NCI-H2029 treated with DMSO at 0.1 percent for 48 hours (cell line): Measurements from ENCODE around the gene AGTR1.

ENCODE experiments used
- DNase-seq: peaks from one replicate; lab custom pipeline; 2025; lab: John Stamatoyannopoulos, UW

Gene AGTR1

DNA sequence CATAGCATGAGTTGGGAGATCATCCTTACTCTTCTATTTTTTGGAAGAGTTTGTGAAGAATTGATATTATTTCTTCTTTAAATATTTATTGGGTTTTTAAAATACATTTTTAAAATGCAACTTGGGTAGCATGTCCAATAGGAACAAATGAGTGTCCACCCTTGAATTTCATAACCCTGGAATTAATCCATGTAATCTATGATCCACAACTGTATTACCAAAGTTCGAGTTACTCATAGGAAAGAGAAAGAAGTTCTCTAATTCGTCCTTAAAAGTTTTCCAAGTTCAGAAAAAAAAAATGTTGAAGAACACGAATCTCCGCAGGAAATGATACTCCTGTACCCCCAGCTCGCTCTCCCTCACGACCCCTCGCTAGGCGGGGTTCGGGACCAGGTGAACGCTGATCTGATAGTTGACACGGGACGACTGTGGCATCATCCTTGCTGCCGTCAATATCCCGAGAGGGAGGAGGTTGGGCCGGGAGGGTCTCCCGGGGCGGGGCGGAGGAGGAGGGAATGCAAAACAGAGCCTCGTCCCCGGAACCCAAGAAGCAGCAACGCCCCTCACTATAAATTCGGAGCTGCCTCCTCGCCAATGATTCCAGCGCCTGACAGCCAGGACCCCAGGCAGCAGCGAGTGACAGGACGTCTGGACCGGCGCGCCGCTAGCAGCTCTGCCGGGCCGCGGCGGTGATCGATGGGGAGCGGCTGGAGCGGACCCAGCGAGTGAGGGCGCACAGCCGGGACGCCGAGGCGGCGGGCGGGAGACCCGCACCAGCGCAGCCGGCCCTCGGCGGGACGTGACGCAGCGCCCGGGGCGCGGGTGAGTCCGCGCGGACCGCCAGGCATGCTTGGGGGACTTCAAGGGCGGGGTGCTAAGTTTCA lies at the start of gene AGTR1:
AGTR1 (plus strand) TSS at position 598 of the 884 bp plus-strand sequence. CDS start 43,133 bp downstream, outside the sequence.
- no peak for DNase-seq

DNA sequence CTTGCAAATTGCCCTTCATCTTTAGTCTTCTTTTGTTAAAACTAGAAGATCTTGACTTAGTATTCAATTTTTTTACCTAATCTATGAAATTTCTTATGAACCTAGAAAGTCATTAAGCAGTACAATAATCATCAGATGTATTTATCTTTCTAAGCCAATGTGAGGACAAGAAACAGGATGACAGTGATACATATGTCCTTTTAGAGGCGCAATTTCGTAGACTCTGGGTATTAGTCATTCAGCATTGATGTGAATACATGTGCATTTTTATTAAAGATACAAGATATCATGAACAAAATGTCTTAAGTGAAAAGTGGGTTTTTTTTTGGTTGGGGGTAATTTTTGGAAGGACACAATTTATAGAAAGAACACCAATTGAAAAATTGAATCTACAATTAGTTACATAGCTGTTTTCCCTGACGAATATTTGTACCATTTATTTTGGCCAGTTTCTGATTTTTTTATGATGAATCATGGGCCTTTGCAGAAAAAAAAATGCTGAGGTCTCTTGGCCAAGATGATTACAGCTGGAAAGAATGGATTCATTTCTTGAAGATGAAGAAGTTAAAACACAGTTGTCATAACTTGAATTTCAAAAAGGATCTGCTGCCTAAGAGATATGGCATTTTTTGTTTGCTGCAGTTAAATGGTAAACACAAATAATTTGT lies 48.9 kb upstream of the AGTR1 start:
- no peak for DNase-seq

DNA sequence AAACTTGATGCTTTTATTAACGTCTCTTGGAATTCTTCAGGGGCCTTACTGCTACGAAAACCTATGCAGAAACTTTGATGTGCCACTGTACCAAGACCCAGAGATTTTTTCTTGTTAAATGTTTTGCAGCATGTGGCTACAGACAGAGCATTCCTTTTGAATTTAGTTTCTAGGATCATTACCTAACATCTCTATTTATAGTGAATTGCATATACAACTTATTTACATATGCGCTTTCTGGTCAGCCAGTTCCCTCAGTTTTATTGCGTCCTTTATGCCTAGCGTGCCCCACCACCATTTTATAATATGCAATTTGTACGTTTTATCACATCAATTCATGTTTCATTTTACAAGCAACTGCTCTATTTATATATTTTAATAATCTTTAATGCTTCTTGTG lies 46.2 kb upstream of the AGTR1 start:
- DNase-seq = no peak

DNA sequence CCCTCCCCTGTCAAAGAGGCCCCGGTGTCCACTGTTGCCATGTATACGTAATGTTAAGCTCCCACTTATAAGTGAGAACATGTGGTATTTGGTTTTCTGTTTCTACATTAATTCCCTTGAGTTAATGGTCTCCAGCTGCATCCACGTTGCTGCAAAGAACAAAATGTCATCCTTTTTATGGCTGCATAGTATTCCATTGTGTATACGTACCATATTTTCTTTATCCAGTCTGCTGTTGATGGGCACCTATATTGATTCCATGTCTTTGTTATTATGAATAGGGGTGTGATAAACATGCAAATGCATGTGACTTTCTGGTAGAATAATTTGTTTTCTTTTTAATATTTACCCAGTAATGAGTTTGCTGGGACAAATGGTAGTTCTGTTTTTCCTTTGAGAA lies 43.3 kb upstream of the AGTR1 start:
- no peak for DNase-seq

DNA sequence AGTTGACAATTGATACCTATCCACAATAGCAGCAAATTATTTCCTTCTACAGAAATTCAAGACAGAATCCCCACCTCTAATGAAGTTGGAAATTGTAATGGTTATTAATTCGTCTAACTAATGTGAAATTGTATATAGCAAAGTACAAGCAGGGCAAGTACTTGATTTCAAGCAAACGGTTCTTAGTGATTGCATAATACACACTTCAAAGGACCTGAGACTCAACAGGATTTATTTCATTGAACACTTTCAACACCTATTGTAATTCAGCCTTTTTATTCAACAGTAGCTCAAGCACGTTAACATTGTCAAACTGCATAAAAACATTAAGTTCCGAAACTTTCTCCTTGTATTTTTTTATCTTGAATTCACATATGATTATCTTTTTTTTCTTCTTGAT lies 40.2 kb upstream of the AGTR1 start:
- no peak for DNase-seq

DNA sequence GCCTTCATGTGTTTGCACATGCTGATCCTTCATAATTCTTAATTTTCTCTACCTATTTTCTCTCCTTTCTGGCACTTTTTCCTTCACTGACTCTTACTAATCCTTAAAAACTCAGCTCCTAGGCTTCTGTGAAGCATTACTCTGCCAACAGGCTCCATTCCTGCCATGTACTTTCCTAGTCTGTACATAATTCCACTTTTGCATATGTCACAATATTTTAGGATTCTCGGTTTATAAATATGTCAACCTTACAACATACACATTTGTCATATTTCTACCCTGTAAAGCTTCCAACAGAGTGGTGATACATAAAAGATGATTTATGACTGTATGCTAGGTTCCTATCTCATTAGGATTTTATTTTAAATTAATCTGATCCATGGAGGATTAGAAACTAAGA lies 38.2 kb upstream of the AGTR1 start:
- no peak for DNase-seq

DNA sequence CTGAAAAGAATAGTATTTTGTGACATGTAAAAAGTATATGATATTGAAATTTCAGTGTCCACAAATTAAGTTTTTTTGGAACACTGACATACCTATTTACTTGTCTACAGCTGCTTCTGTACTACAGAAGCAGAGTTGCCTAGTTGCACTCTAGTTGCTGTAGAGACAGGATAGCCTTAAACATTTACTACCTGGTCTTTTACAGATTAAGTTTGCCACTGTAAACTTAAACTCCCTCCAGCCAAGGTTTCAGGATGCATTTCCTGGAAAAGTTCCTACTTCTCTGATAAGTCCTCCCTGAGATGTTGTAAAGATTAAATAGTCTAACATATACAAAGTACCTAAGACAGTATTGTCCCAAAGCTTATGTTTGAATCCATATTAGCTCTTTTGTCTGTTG lies 17.4 kb upstream of the AGTR1 start:
- DNase-seq = no peak

DNA sequence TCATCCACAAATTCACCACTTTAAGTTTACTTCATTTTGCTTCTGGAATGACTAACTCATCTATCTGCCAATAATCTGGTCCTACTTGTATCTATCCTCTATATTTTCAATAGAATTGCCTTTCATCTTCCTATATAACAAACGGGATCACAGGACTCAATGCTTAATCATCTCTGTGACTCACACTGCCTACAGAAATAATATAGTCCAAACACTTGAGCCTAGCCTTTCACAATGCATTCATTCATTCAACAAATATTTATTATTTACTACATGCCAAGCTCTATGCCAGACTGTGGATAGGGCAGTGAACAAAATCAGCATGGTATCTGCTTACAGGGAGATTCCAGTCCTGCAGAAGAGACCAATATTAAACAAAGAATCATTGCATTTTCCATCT lies 16.6 kb upstream of the AGTR1 start:
- no peak for DNase-seq

DNA sequence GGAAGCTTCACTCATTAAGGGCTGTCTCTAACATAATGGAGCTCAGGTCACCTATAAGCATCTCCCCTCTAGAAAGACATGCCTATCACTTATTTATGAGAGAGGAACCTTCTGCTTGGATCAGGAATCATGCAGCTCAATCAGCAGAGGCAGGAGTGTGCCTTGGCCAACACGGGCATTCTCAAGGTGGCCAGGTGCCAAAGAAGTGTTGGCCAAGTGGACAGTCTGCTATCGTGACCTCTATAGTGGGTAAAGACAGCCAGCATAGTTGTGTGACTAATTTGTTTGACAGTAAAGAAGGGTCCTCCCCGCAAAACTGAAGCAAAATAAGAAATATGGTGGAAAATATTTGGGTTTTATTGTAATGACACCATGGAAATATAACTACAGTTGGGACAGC lies 14.7 kb upstream of the AGTR1 start:
- no peak for DNase-seq

DNA sequence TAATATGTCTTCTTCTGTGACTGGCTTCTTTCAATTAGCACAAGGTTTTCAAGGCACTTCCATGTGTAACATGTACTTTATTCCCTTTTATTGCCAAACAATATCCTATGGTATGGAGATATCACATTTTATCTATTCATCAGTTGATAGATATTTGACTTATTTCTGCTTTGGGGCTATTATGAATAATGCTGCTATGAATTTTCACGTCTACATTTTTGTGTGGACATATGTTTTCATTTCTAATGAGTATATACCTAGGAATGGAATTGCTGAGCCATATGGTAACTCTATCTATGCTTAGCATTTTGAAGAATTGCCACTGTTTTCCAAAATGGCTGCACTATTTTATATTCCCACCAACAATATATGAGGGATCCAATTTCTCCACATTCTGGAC lies 3.6 kb upstream of the AGTR1 start:
- no peak for DNase-seq

DNA sequence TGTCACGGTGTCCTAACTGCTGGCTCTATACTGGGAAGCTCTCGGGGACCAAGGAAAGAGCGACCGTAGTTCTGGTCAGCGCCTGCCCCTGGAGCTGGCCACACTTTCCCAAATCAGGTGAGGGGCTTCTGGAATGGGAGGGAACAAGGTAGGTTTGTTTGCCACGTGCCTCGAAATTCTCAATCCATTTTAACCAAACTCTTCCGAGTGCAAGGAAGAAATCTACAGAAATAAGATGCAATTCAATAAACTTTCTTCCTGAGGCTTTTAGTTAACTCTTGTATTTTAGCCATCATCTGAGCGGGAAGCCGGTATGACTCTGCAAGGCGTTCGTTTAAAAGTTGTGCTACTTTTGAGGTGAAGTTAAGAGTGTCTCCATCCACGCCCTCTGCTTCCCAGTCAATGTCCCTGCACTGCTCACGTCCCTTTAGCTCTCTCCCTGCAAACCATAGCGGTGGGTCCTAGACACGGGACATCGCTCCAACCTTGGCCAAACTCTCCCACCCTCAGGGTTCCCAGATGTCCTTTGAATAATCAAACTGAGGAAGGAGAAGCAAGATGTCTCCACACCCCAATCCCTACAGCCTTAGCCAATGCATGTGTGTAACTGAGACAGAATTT lies 597 bp downstream of the AGTR1 start:
- DNase-seq = no peak

DNA sequence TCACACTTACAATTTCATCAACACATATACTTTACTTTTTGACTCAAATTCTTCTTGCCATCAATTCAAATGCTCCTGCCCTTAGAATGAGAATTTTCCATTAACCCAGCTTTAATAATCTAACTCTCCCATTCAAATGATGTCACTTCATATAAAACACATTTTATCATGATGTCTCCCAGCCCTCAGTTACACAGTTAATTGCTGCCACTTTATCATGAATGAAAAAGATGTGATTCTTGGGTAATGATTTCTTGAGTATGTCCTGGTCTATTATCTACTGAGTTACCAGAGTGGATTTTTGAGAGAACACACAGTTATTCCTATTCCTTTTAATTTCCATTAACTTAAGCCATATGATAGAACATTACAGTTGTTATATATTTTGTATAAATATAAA lies 7.6 kb downstream of the AGTR1 start:
- no peak for DNase-seq

DNA sequence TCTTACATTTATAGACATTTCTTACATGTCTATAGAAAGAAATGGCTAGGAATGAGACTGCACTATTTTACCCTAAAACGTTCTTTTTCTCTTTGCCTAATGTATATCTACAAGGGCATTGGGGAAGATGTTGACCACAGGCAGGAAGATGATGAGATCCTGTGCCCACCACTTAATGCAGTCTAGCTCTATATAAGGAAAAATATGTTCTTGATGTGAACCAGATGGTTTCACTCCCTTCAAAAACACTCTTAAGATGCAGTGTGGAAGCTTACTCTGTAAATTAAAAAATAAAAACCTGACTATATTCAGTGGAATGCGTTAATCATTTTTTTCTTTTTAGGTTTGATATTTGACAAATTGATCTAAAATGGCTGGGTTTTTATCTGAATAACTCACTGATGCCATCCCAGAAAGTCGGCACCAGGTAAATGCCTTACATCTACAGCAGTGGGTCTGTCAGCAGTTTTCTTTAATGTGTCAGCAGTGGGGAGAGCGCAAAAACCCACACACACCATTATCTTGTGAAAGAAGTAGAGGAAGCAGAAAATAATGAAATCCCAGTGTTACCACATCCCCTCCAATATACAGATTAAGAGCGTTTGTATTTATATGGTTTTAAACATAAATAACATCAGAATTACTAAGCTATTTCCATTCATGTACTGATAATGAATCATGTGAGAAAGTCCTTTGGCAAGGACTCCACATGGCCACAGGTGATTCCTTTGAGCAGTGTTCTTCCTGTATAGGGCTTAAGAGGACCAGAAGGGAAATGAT lies 10.1 kb downstream of the AGTR1 start:
- DNase-seq = no peak

DNA sequence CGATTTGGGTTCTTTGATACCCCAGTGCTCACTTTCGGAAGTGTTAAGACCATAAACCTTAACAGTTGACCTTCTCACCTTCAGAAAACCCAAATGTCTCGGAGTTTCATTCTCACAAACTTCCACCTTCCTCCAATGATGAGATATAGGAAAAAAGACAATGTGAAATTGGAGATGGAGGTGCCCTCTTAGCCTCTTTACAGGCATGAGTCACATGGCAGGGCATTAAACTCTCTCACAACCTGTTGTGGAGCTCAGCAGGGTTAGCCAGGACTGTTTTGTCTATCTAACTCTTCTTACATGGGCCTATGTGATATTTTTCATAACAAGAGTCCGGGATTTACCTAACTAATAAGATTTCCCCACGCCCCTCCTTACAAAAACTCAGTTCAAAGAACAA lies 10.7 kb downstream of the AGTR1 start:
- DNase-seq = no peak

DNA sequence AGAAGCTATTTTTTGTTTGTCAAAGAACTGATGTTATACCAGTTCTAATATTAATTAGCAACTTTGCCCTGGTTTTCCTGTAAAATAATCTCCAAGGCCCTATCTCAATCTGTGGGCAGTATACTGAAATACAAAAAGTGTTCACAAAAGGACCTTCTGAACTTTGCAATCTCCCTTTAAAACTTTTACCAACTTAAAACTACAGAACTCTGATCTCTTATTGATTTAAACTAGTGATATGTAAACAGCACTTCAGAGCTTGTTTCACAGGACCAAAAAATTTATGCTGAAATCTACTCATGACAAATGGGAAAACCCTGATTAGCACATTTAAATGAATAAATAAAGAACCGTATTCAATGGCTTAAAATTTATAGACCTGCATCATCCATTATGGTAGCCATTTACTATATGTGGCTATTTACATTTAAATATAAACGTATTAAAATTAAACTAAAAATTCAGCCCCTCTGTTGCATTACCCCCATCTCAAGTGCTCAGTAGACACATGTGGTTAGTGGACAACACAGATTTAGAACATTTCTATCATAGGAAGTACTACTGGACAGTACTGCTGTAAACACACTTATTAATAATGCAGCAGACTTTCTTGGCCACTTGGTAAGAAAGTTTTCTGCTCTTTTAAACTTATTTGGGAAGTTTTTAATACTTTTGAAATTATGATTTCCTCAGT lies 12.0 kb downstream of the AGTR1 start:
- no peak for DNase-seq

DNA sequence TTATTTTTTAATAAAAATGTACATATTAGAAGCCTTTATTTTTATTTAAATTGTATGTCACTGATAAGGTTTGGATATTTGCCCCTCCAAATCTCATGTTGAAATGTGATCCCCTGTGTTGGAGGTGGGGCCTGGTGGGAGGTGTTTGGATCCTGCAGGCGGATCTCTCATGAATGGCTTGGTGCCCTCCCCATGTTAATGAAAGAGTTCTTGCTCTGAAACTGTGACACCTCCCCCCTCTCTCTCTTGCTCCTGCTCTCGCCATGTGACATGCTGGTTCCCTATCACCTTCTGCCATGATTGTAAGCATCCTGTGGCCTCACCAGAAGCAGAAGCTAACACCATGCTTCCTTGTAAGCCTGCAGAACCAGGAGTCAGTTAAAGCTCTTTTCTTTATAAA lies 13.0 kb downstream of the AGTR1 start:
- no peak for DNase-seq

DNA sequence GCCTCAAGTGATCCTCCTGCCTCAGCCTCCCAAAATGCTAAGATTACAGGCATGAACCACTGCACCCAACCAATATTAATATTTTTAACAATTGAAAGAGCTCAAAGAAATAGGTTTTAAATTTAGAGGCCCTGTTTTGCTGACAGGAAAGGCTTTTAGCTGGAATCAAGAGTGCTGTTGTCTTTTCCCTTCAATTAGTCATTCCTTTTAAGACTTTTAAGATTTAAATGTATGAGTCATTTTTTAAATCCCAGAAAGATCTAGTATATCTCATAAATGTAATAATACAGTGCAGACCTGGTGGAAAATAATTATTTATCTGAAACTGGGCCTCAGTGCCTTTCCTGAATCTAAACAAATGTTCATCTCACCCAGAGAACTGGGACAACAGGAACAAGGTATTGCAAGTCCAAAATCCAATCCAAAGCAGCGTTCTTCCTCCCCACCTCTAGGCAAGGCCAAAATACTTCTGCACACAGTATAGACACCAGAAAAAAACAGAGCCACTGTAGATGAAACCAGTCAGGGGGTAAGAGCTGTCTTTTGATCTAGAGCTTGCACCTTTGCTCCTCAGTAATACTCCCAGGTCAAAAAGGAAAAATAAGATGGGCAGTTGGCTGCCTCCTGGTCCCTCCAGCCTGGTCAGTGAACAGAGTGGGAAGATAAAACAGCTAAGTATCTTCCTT lies 14.4 kb downstream of the AGTR1 start:
- no peak for DNase-seq

DNA sequence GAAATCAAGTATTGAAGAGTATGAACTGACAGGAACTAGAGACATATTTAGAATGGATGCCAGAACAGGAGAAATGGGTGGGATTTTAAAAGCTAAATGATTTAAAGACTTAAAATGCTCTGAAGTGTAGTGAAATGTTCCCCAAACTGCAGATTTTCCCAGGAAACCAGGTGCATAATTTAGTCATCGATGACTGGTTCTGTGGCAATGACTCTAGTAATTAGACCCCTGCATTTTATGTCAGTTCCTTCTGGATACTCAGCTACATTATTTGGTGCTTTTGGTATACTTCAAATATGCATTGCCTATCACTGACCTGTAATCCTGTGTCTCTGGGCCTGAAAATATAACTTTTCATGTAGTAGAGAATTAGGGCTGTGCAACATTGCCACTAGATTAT lies 16.8 kb downstream of the AGTR1 start:
- no peak for DNase-seq

DNA sequence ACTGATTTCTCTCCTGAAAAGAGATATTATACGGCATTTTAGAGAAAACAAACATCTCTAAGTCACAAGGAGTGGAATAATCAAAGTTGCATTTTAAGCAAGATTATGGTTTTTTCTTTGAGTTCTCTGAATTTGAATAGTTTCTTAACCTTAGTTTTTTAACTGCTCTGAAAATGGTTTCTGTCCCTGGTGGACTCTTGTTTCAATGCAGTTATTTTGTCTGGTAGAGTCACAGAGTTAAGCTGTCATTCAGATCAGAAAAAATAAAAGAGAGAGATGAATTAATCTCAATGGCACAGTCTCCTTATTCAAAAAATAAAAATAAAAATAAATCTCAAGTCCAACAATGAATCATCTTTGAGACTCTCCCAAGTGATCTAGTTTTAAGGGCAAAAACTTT lies 19.0 kb downstream of the AGTR1 start:
- DNase-seq = no peak

DNA sequence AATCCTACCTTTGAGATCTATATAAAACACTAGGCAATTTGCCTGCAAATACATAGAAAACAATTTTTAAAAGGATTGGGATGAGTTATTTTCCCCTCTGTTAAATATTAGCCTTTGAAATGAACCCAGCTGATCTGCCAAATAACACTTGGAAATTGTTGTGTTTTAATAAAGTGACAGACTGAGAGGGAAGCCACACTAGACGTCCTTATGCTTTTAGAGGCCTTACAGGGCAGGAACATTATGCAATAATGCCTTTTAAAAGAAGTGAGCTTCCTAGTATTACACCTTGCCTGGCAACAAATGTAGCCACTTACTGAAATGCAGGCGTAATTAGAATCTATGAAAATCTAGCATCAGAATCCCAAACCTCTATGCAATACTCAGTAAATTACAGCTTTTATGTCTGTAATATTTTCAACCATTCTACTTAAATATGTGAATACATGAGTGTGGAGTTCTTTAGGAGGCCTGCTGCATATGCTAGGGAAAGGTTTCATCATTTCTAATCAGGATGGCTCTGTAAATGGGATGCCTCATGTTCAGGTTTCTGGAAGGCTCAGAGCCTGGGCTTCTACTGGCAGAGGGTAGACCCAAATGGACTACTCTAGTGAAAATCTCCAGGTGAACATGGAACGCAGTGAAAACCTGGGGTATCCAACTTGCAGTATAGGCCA lies 20.3 kb downstream of the AGTR1 start:
- DNase-seq = no peak
